ENCODE results near the gene EPN3. TPM values are rescaled to one million over a fixed set of nuclear protein-coding genes. Genes with fewer than 3 reads are reported as not detected.

Gene EPN3
- total RNA-seq, 1 experiment from 2014 or later: 22.8 TPM

GRCh38 chr17:50562242-50563091 is 29.9 kb downstream of the EPN3 start:
- TF ChIP-seq CTCF (conservative IDR thresholded peaks at IDR 0.05) (no peak), EZH2 (IDR thresholded peaks at IDR 0.05; ENCODE audit: low read depth) (no peak)
- POLR2A ChIA-PET (ENCODE audit: unreplicated experiment): interaction anchor here (0.6 to 0.7 kb wide), 3 partner anchors 11 to 152 kb away, joined by 3 to 5 read pairs (median 3); no protein-coding TSS in a partner anchor
- H3K4me2 ChIP-seq: no peak overlapping the region
- BruUV-seq (replicated peaks): no TSS peak
- DNase-seq: no peak
- no peaks in the 10 kb centered on the region for H3K36me3 ChIP-seq (ENCODE audit: low read depth)
- H3K27ac ChIP-seq: no peak overlapping the region
- H3K27me3 ChIP-seq (ENCODE audit: insufficient read depth, low read depth): peaks cover 37% of the 10 kb centered on the region
- H3K9me2 ChIP-seq (ENCODE audit: insufficient read depth): no peaks in the 10 kb centered on the region
- CTCF ChIA-PET: no interaction called here
- H2AFZ ChIP-seq: no peak overlapping the region
- H3K79me2 ChIP-seq (ENCODE audit: low read depth): no peaks in the 10 kb centered on the region
- H3K9me3 ChIP-seq (ENCODE audit: insufficient read depth, low read depth): no peaks in the 10 kb centered on the region
- H4K20me1 ChIP-seq (ENCODE audit: insufficient read depth): no peaks in the 10 kb centered on the region
- peaks cover 7% of the 10 kb centered on the region for H3K4me1 ChIP-seq (replicated peaks; ENCODE audit: insufficient read depth)
- intact Hi-C loops (cut with micrococcal nuclease; ENCODE audit: unreplicated experiment): no loop called here
- peaks cover 24% of the 10 kb centered on the region; the same call in 1 of the 2 replicates for H3F3A ChIP-seq (ENCODE audit: insufficient read depth, low read depth)
- H3K4me3 ChIP-seq: no peak overlapping the region

DNA sequence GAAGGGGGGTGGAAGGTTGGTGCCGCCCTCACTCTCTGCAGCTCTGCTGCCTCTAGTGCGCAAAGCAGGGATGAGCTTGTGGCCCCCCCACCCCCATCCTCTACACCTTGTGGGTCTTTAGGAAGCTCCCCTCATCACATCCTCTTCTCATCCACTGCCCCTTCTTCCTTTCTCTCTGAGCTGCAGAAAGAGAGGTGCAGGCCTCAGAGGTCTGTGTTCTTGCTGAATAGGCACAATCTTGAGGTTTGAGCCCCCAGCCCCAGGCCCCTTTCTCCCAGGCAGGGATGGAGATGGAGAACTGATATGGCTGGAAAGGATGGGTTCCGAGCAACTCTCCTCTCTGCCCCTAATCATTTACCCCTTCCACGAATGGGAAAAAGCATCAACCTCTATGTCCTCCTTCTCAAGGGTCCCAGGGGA is 30.6 kb downstream of the EPN3 start:
- Histone ChIP-seq H2AFZ (no peak overlapping the region), H3K9me2 (ENCODE audit: insufficient read depth) (no peaks in the 10 kb centered on the region), H3K4me1 (replicated peaks; ENCODE audit: insufficient read depth) (peaks cover 7% of the 10 kb centered on the region), H3K4me2 (no peak overlapping the region), H3K36me3 (ENCODE audit: low read depth) (no peaks in the 10 kb centered on the region), H3K27me3 (ENCODE audit: insufficient read depth, low read depth) (peaks cover 37% of the 10 kb centered on the region), H4K20me1 (ENCODE audit: insufficient read depth) (no peaks in the 10 kb centered on the region), H3K27ac (no peak overlapping the region), H3K9me3 (ENCODE audit: insufficient read depth, low read depth) (no peaks in the 10 kb centered on the region), H3K4me3 (no peak overlapping the region), H3F3A (ENCODE audit: insufficient read depth, low read depth) (peaks cover 21% of the 10 kb centered on the region; the same call in 1 of the 2 replicates), H3K79me2 (ENCODE audit: low read depth) (no peaks in the 10 kb centered on the region)
- intact Hi-C loops (cut with micrococcal nuclease; ENCODE audit: unreplicated experiment): no loop called here
- CTCF ChIA-PET: interaction anchor here (0.5 kb wide), 1 partner anchor 180 kb away, joined by 3 read pairs; no protein-coding TSS in a partner anchor
- BruUV-seq (replicated peaks): no TSS peak
- TF ChIP-seq CTCF (conservative IDR thresholded peaks at IDR 0.05) (no peak), EZH2 (IDR thresholded peaks at IDR 0.05; ENCODE audit: low read depth) (no peak)
- no peak for DNase-seq
- POLR2A ChIA-PET (ENCODE audit: unreplicated experiment): interaction anchor here (0.6 to 0.7 kb wide), 3 partner anchors 10 to 151 kb away, joined by 3 to 5 read pairs (median 3); no protein-coding TSS in a partner anchor

- H3F3A ChIP-seq (ENCODE audit: insufficient read depth, low read depth): peaks cover 12% of the 10 kb centered on the region; the same call in 1 of the 2 replicates
- no peaks in the 10 kb centered on the region for H3K79me2 ChIP-seq (ENCODE audit: low read depth)
- no peaks in the 10 kb centered on the region for H3K9me3 ChIP-seq (ENCODE audit: insufficient read depth, low read depth)
- no peak for DNase-seq
- no peak overlapping the region for H3K27ac ChIP-seq
- H2AFZ ChIP-seq: no peak overlapping the region
- POLR2A ChIA-PET (ENCODE audit: unreplicated experiment): no interaction called here
- no peaks in the 10 kb centered on the region for H4K20me1 ChIP-seq (ENCODE audit: insufficient read depth)
- CTCF ChIA-PET: no interaction called here
- H3K9me2 ChIP-seq (ENCODE audit: insufficient read depth): no peaks in the 10 kb centered on the region
- TF ChIP-seq EZH2 (IDR thresholded peaks at IDR 0.05; ENCODE audit: low read depth) (no peak), CTCF (conservative IDR thresholded peaks at IDR 0.05) (no peak)
- H3K36me3 ChIP-seq (ENCODE audit: low read depth): no peaks in the 10 kb centered on the region
- H3K27me3 ChIP-seq (ENCODE audit: insufficient read depth, low read depth): peaks cover 37% of the 10 kb centered on the region
- no peak overlapping the region for H3K4me2 ChIP-seq
- intact Hi-C loops (cut with micrococcal nuclease; ENCODE audit: unreplicated experiment): no loop called here
- H3K4me3 ChIP-seq: no peak overlapping the region
- H3K4me1 ChIP-seq (replicated peaks; ENCODE audit: insufficient read depth): peaks cover 5% of the 10 kb centered on the region
- no TSS peak for BruUV-seq (replicated peaks)
Measured at GRCh38 chr17:50564916-50565315, 32.4 kb downstream of the EPN3 start.
